Kidney (tissue), 14 donors: ENCODE measurements around the gene DYNC1I1. TPM values are rescaled to one million over a fixed set of nuclear protein-coding genes. Genes with fewer than 3 reads are reported as not detected.

Source experiments
- DNase-seq, 5 donors: peaks; one replicate each; pipeline ENCODE4 v3.0.0-alpha.2; 2013 to 2020
- FAIRE-seq: peaks from 2 replicates; lab custom pipeline; 2012; peaks lifted over from hg19 to GRCh38; lab: Jason Lieb, UNC
- H3K27ac ChIP-seq, 2 donors: one replicate each; pipeline ENCODE4 v1.7.0; 2013; ENCODE audit warnings: low read depth in 2 of 2, low read length in 2 of 2, inconsistent platforms in 1 of 2
- H3K27me3 ChIP-seq: one replicate; pipeline ENCODE4 v1.7.1; 2013; ENCODE audit warnings: low read length, inconsistent platforms; ENCODE audit not compliant: control insufficient read depth, insufficient read depth
- H3K36me3 ChIP-seq, 3 donors: one replicate each; pipeline versions ENCODE4 v1.7.0 to v1.7.1; 2013; ENCODE audit warnings: low read length in 3 of 3, control low read depth in 1 of 3, inconsistent platforms in 1 of 3; ENCODE audit not compliant: insufficient read depth in 3 of 3, control insufficient read depth in 2 of 3
- H3K4me1 ChIP-seq, 3 donors: one replicate each; pipeline versions ENCODE4 v1.7.0 to v1.7.1; 2013; ENCODE audit warnings: low read length in 3 of 3, inconsistent platforms in 1 of 3, low read depth in 1 of 3; ENCODE audit not compliant: control insufficient read depth in 2 of 3, insufficient read depth in 2 of 3
- H3K4me3 ChIP-seq, 3 donors: one replicate each; pipeline versions ENCODE4 v1.7.0 to v1.8.1; 2013; ENCODE audit warnings: low read length in 3 of 3, control low read depth in 1 of 3, inconsistent platforms in 1 of 3
- H3K9ac ChIP-seq, 3 donors: one replicate each; pipeline versions ENCODE4 v1.7.0 to v1.7.1; 2013; ENCODE audit warnings: low read length in 3 of 3, control low read depth in 1 of 3, inconsistent platforms in 1 of 3
- H3K9me3 ChIP-seq, 3 donors: one replicate each; pipeline versions ENCODE4 v1.7.0 to v1.7.1; 2013; ENCODE audit warnings: low read length in 3 of 3, control low read depth in 1 of 3, inconsistent platforms in 1 of 3; ENCODE audit not compliant: control insufficient read depth in 2 of 3, insufficient read depth in 1 of 3
- intact Hi-C: fragments of 100-400 bp; cut with DNase I; formaldehyde crosslinking; loops from one replicate; pipeline ENCODE4 v1.11.1; 2022
- polyA plus RNA-seq: library from polyadenylated mRNA; stranded (reverse); fragments of 350-450 nt; fragmentation: Illumina TruSeq; extraction: RNeasy Lipid Tissue Mini Kit (QIAGEN cat#74804); gene quantifications from one replicate; pipeline ENCODE4 v1.2.3, GENCODE V29; 2014; ENCODE audit warnings: low read depth, low replicate concordance; ENCODE audit not compliant: insufficient read depth
- total RNA-seq: library from RNA; stranded (reverse); fragmentation: NEBNext Ultra II Directional; extraction: Animal tissue kit (Norgen Biotek cat#: 25700); gene quantifications from one replicate; pipeline ENCODE4 v1.2.1, GENCODE V29; 2021
- TF ChIP-seq, protein P1 (sequence below): IDR thresholded peaks from 3 replicates; pipeline ENCODE4 v1.5.1; 2012; ENCODE audit warnings: mild to moderate bottlenecking, moderate library complexity, borderline replicate concordance; ENCODE audit not compliant: insufficient read depth; ENCODE audit errors: extremely low read depth
- donor health status: control.
- donor health status: control.
- donor health status: control.
- donor health status: control.
- donor health status: control.
- donor health status: DM: yes; HTN: yes; CAD: no.
- donor health status: Normal renal cell carcinoma (clear cell type).

Gene DYNC1I1
- total and polyA plus RNA-seq, 2 donors from 2014 or later = 2.3 to 2.6 TPM

- TF ChIP-seq, protein P1, sequence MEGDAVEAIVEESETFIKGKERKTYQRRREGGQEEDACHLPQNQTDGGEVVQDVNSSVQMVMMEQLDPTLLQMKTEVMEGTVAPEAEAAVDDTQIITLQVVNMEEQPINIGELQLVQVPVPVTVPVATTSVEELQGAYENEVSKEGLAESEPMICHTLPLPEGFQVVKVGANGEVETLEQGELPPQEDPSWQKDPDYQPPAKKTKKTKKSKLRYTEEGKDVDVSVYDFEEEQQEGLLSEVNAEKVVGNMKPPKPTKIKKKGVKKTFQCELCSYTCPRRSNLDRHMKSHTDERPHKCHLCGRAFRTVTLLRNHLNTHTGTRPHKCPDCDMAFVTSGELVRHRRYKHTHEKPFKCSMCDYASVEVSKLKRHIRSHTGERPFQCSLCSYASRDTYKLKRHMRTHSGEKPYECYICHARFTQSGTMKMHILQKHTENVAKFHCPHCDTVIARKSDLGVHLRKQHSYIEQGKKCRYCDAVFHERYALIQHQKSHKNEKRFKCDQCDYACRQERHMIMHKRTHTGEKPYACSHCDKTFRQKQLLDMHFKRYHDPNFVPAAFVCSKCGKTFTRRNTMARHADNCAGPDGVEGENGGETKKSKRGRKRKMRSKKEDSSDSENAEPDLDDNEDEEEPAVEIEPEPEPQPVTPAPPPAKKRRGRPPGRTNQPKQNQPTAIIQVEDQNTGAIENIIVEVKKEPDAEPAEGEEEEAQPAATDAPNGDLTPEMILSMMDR = no peak
- no peak overlapping the region for H3K4me3 ChIP-seq
- no peaks in the 10 kb centered on the region for H3K4me1 ChIP-seq
- DNase-seq = no peak
- no peaks in the 10 kb centered on the region for H3K9me3 ChIP-seq
- intact Hi-C loops = no loop called here
- H3K36me3 ChIP-seq = no peaks in the 10 kb centered on the region
- H3K27me3 ChIP-seq = no peaks in the 10 kb centered on the region
- no peak overlapping the region for H3K9ac ChIP-seq
- no peak overlapping the region for H3K27ac ChIP-seq
- FAIRE-seq = no peak
These were observed 295.0 kb downstream of the DYNC1I1 start for GRCh38 chr7:96067321-96067720.

DNA sequence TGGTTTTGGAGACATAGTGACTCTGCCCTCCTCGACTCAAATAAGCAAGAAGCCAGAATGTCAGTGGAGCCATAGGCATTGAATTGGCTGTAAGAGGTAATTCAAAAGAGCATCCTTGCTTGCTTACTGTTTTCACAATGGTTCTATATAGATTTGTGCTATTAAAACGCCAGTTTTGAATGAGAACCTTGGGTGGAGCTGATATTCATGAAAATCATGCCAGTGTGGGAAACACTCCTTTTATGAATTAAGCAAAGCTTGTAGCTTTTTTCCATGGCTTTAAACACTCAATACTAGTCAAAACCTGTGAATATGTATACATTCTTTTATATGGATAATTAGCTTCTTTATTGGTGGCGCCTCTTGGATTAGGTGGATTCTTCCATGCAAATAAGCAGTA is 297.0 kb downstream of the DYNC1I1 start:
- no peaks in the 10 kb centered on the region for H3K9me3 ChIP-seq
- FAIRE-seq (no peak), DNase-seq (no peak)
- intact Hi-C loops = no loop called here
- H3K4me1 ChIP-seq = no peaks in the 10 kb centered on the region
- H3K9ac ChIP-seq = no peak overlapping the region
- H3K4me3 ChIP-seq = no peak overlapping the region
- TF ChIP-seq, protein P1 = no peak
- no peaks in the 10 kb centered on the region for H3K27me3 ChIP-seq
- H3K27ac ChIP-seq = no peak overlapping the region
- H3K36me3 ChIP-seq = no peaks in the 10 kb centered on the region

DNA sequence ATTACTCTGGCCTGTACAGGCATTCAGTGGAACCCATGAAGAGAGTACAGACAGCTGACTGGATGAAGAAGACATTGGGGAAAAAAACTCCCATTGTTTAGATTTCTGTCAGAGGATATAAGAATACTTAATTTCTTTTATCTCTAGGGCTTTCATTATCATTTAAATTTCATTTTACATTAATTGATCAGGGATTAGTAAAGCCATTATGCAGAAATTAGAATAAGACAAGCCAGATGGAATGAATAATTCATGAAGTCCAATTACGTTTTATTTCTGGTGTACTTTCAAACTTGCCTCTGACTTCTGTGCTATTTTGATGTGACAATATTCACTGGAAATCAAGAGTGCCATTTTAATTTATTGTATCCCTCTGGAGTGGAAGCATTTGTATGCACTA is 302.5 kb downstream of the DYNC1I1 start:
- Histone ChIP-seq H3K36me3 (no peaks in the 10 kb centered on the region), H3K9me3 (no peaks in the 10 kb centered on the region), H3K4me1 (no peaks in the 10 kb centered on the region), H3K9ac (no peak overlapping the region), H3K27ac (no peak overlapping the region), H3K27me3 (no peaks in the 10 kb centered on the region), H3K4me3 (no peak overlapping the region)
- FAIRE-seq (no peak), DNase-seq (no peak)
- intact Hi-C loops = loop anchor here (10.0 kb wide), 1 partner anchor 950 kb away; the partner anchor contains the start of gene DLX5
- TF ChIP-seq, protein P1 = no peak
